ENCODE data around the gene GJA9. TPM values are rescaled to one million over a fixed set of nuclear protein-coding genes. Genes with fewer than 3 reads are reported as not detected.

The GJA9 gene
- total and polyA plus RNA-seq, 2 experiments from 2014 or later = 0.21 TPM; not detected in 1

- no peaks in the 10 kb centered on the region for H3F3A ChIP-seq (replicated peaks; ENCODE audit: low read depth)
- H3K9me2 ChIP-seq (ENCODE audit: insufficient read depth) = no peaks in the 10 kb centered on the region
- Mint-ChIP-seq H3K27me3 (ENCODE audit: insufficient read depth, low read depth, poor library complexity) (peaks cover 9% of the 10 kb centered on the region), H3K4me3 (no peak overlapping the region), H3K36me3 (ENCODE audit: low read depth) (peaks cover 14% of the 10 kb centered on the region; the same call in 2 of the 3 replicates), H3K27ac (no peak overlapping the region), H3K9me3 (no peaks in the 10 kb centered on the region), H3K4me1 (peaks cover 11% of the 10 kb centered on the region; the same call in 2 of the 3 replicates)
- H3K36me3 ChIP-seq (ENCODE audit: insufficient read depth) = 0 out of 2 replicates have a peak, but pooled peaks cover 6% of the 10 kb centered on the region
- DNase-seq (ENCODE audit: low spot score) (peak; percentile 95), ATAC-seq (peak; percentile 97)
- H3K4me2 ChIP-seq = no peak overlapping the region
- H2AFZ ChIP-seq = no peak overlapping the region
- H3K27me3 ChIP-seq (ENCODE audit: insufficient read depth) = no peaks in the 10 kb centered on the region
- no peak overlapping the region for H3K4me3 ChIP-seq
- no peak for TF ChIP-seq NANOG (IDR thresholded peaks at IDR 0.05; ENCODE audit: borderline replicate concordance)
- TF ChIP-seq, protein P1, sequence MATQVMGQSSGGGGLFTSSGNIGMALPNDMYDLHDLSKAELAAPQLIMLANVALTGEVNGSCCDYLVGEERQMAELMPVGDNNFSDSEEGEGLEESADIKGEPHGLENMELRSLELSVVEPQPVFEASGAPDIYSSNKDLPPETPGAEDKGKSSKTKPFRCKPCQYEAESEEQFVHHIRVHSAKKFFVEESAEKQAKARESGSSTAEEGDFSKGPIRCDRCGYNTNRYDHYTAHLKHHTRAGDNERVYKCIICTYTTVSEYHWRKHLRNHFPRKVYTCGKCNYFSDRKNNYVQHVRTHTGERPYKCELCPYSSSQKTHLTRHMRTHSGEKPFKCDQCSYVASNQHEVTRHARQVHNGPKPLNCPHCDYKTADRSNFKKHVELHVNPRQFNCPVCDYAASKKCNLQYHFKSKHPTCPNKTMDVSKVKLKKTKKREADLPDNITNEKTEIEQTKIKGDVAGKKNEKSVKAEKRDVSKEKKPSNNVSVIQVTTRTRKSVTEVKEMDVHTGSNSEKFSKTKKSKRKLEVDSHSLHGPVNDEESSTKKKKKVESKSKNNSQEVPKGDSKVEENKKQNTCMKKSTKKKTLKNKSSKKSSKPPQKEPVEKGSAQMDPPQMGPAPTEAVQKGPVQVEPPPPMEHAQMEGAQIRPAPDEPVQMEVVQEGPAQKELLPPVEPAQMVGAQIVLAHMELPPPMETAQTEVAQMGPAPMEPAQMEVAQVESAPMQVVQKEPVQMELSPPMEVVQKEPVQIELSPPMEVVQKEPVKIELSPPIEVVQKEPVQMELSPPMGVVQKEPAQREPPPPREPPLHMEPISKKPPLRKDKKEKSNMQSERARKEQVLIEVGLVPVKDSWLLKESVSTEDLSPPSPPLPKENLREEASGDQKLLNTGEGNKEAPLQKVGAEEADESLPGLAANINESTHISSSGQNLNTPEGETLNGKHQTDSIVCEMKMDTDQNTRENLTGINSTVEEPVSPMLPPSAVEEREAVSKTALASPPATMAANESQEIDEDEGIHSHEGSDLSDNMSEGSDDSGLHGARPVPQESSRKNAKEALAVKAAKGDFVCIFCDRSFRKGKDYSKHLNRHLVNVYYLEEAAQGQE (IDR thresholded peaks at IDR 0.05; ENCODE audit: unreplicated experiment) = no peak
- TF ChIP-seq POLR2AphosphoS5 (IDR thresholded peaks at IDR 0.05; ENCODE audit: low read depth) = no peak
- TF ChIP-seq, protein P2, sequence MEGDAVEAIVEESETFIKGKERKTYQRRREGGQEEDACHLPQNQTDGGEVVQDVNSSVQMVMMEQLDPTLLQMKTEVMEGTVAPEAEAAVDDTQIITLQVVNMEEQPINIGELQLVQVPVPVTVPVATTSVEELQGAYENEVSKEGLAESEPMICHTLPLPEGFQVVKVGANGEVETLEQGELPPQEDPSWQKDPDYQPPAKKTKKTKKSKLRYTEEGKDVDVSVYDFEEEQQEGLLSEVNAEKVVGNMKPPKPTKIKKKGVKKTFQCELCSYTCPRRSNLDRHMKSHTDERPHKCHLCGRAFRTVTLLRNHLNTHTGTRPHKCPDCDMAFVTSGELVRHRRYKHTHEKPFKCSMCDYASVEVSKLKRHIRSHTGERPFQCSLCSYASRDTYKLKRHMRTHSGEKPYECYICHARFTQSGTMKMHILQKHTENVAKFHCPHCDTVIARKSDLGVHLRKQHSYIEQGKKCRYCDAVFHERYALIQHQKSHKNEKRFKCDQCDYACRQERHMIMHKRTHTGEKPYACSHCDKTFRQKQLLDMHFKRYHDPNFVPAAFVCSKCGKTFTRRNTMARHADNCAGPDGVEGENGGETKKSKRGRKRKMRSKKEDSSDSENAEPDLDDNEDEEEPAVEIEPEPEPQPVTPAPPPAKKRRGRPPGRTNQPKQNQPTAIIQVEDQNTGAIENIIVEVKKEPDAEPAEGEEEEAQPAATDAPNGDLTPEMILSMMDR (conservative IDR thresholded peaks at IDR 0.05; ENCODE audit: low read depth in 2 of 2) = peak; percentile 90 to 95
- no peak for TF ChIP-seq EZH2phosphoT487 (IDR thresholded peaks at IDR 0.05; ENCODE audit: unreplicated experiment)
- H3K4me1 ChIP-seq (ENCODE audit: insufficient read depth) = peaks cover 6% of the 10 kb centered on the region; the same call in 1 of the 2 replicates
- H3K79me2 ChIP-seq (replicated peaks; ENCODE audit: insufficient read depth) = no peaks in the 10 kb centered on the region
- no peak overlapping the region for H3K27ac ChIP-seq (ENCODE audit: low read depth)
- no peaks in the 10 kb centered on the region for H4K20me1 ChIP-seq (replicated peaks; ENCODE audit: insufficient read depth)
Observed at GRCh38 chr1:38834937-38835827, 46.2 kb downstream of the GJA9 start.

DNA sequence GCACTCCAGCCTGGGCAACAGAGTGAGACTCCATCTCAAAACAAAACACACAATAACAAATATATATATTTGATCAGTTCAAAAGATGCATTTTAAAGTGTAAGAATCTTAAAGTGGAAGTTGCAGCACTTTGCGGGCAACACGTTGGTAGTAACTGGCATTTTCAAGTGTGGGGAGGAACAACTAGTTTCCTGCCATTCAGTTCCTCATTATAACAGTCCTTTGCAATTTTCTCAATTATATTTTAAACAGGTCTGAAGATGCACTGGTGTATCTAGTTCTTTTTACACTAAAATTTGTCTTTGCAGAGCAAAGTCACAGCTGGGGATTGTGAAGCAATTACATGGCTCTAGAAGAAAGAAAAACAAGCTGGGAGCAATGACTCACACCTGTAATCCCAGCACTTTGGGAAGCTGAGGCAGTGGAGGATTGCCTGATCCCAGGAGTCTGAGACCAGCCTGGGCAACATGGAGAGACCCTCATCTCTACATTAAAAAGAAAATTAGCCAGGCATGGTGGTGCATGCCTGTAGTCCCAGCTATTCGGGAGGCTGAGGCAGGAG lies 47.1 kb downstream of the GJA9 start:
- H3K4me2 ChIP-seq = no peak overlapping the region
- Mint-ChIP-seq H3K4me1 (peaks cover 11% of the 10 kb centered on the region; the same call in 2 of the 3 replicates), H3K9me3 (no peaks in the 10 kb centered on the region), H3K4me3 (no peak overlapping the region), H3K27me3 (ENCODE audit: insufficient read depth, low read depth, poor library complexity) (peaks cover 7% of the 10 kb centered on the region), H3K27ac (no peak overlapping the region), H3K36me3 (ENCODE audit: low read depth) (peaks cover 11% of the 10 kb centered on the region; the same call in 2 of the 3 replicates)
- H3K79me2 ChIP-seq (replicated peaks; ENCODE audit: insufficient read depth) = no peaks in the 10 kb centered on the region
- no peaks in the 10 kb centered on the region for H3F3A ChIP-seq (replicated peaks; ENCODE audit: low read depth)
- H3K9me2 ChIP-seq (ENCODE audit: insufficient read depth) = no peaks in the 10 kb centered on the region
- H3K27ac ChIP-seq (ENCODE audit: low read depth) = no peak overlapping the region
- H3K4me1 ChIP-seq (ENCODE audit: insufficient read depth) = peaks cover 6% of the 10 kb centered on the region; the same call in 1 of the 2 replicates
- H3K36me3 ChIP-seq (ENCODE audit: insufficient read depth) = 0 out of 2 replicates have a peak, but pooled peaks cover 6% of the 10 kb centered on the region
- DNase-seq (ENCODE audit: low spot score) (no peak), ATAC-seq (no peak)
- no peaks in the 10 kb centered on the region for H4K20me1 ChIP-seq (replicated peaks; ENCODE audit: insufficient read depth)
- H3K4me3 ChIP-seq = no peak overlapping the region
- no peak overlapping the region for H2AFZ ChIP-seq
- no peaks in the 10 kb centered on the region for H3K27me3 ChIP-seq (ENCODE audit: insufficient read depth)
- TF ChIP-seq POLR2AphosphoS5 (IDR thresholded peaks at IDR 0.05; ENCODE audit: low read depth) (no peak), EZH2 (IDR thresholded peaks at IDR 0.05; ENCODE audit: low read depth, unreplicated experiment) (no peak), ETS1 (IDR thresholded peaks at IDR 0.05) (no peak), JUNB (IDR thresholded peaks at IDR 0.05; ENCODE audit: unreplicated experiment) (no peak), CREB1 (CRISPR knock-in tag; IDR thresholded peaks at IDR 0.05; ENCODE audit: low read depth) (no peak)
- TF ChIP-seq, protein P2 (conservative IDR thresholded peaks at IDR 0.05; ENCODE audit: low read depth in 2 of 2) = no peak
